ENCODE measurements around the gene C11orf21. TPM values are rescaled to one million over a fixed set of nuclear protein-coding genes. Genes with fewer than 3 reads are reported as not detected.

The C11orf21 gene
- total and polyA plus RNA-seq, 2 of the 8 experiments (the other 6 are each of a cell fraction or from before 2014, with no cell fraction given): not detected

GRCh38 chr11:2277933-2278523, 23.7 kb downstream of the C11orf21 start:
- no peak overlapping the region for H2BK20ac ChIP-seq (ENCODE audit: low read length)
- no peak overlapping the region for H3K27ac ChIP-seq (ENCODE audit: low read depth, low read length)
- H4K20me1 ChIP-seq (replicated peaks in 1 of 2; ENCODE audit: control insufficient read depth in 1 of 2, insufficient read depth in 2 of 2, low read length in 2 of 2): no peaks in the 10 kb centered on the region
- TF ChIP-seq CBX8 (IDR thresholded peaks at IDR 0.05; ENCODE audit: borderline replicate concordance, low read depth, low read length) (no peak), RNF2 (IDR thresholded peaks at IDR 0.05; ENCODE audit: borderline replicate concordance, low read depth, low read length, missing control alignments, poor library complexity, severe bottlenecking) (no peak)
- ChIA-PET POLR2A (ENCODE audit: partially characterized antibody) (no interaction called here), CTCF (ENCODE audit: partially characterized antibody) (interaction anchor here (0.6 to 6.6 kb wide), 4 partner anchors 19 to 84 kb away, joined by 3 to 26 read pairs (median 8); no protein-coding TSS in a partner anchor)
- H3K18ac ChIP-seq (ENCODE audit: extremely low read depth, low read length): peak overlapping the region; percentile 38; the same call in 1 of the 2 replicates
- H4K5ac ChIP-seq (ENCODE audit: insufficient read length, low read depth, low read length): no peak overlapping the region
- H3K4ac ChIP-seq (replicated peaks; ENCODE audit: insufficient read length, low read depth, low read length): no peak overlapping the region
- no peaks in the 10 kb centered on the region for H3K79me2 ChIP-seq (ENCODE audit: control insufficient read depth in 1 of 2, insufficient read depth in 2 of 2, low read length in 2 of 2)
- DNase-seq (ENCODE audit: low read depth in 1 of 2, low spot score in 2 of 2) (peak in 1 of 2 experiments; percentile 47), FAIRE-seq (no peak)
- H3K23ac ChIP-seq (ENCODE audit: insufficient read length): no peak overlapping the region
- H2AFZ ChIP-seq (ENCODE audit: low read length): peak overlapping the region; percentile 27; the same call in 1 of the 2 replicates
- H4K8ac ChIP-seq (ENCODE audit: extremely low read depth, insufficient read depth, low read length): no peak overlapping the region
- WGBS, 2 experiments (ENCODE audit: extremely low coverage in 1 of 2, insufficient coverage in 1 of 2, insufficient read length in 1 of 2, insufficient replicate concordance in 2 of 2, low coverage in 1 of 2, low lambda C conversion rate in 2 of 2, missing lambda C conversion rate in 1 of 2): 85% methylated on average over 6 of the region's 6 CpGs; no CpG with 5 or more reads in 1 of the 2 experiments
- no peak overlapping the region; a peak in 1 of 8 replicates for H3K4me3 ChIP-seq (ENCODE audit: extremely low read depth in 1 of 4, insufficient read depth in 2 of 4, low read depth in 3 of 4, low read length in 4 of 4)
- H2AK5ac ChIP-seq (ENCODE audit: low read depth, low read length): no peak overlapping the region
- no peak overlapping the region for H4K91ac ChIP-seq (replicated peaks; ENCODE audit: insufficient read length, low read length)
- no peak overlapping the region for H3K9ac ChIP-seq (replicated peaks in 1 of 4; ENCODE audit: extremely low read depth in 1 of 4, low read depth in 3 of 4, low read length in 3 of 4)
- H3K4me1 ChIP-seq (replicated peaks in 1 of 4; ENCODE audit: control insufficient read depth in 3 of 4, insufficient read depth in 4 of 4, low read length in 3 of 4): peaks cover 0 to 8% (median 1%) of the 10 kb centered on the region in 4 experiments; a peak in 3 of 7 replicates
- H2BK5ac ChIP-seq (ENCODE audit: low read depth, low read length): peak overlapping the region; percentile 71; the same call in 1 of the 2 replicates
- H3K36me3 ChIP-seq (ENCODE audit: control insufficient read depth in 2 of 4, insufficient read depth in 4 of 4, low read length in 3 of 4): no peaks in the 10 kb centered on the region
- H3K9me3 ChIP-seq (ENCODE audit: insufficient read depth in 2 of 2, low read depth in 1 of 2, low read length in 1 of 2): no peaks in the 10 kb centered on the region
- H2BK120ac ChIP-seq (replicated peaks; ENCODE audit: low read depth, low read length): no peak overlapping the region
- peaks cover 0 to 15% (median 11%) of the 10 kb centered on the region in 4 experiments; a peak in 6 of 7 replicates for H3K27me3 ChIP-seq (replicated peaks in 1 of 4; ENCODE audit: control insufficient read depth in 3 of 4, extremely low read depth in 1 of 4, insufficient read depth in 3 of 4, low read length in 3 of 4)
- H3K56ac ChIP-seq (replicated peaks; ENCODE audit: insufficient read length, low read depth, low read length): no peak overlapping the region
- H2BK15ac ChIP-seq (ENCODE audit: low read length): no peak overlapping the region
- no peaks in the 10 kb centered on the region for H3K79me1 ChIP-seq (ENCODE audit: low read depth, low read length)
- no peaks in the 10 kb centered on the region for H3K23me2 ChIP-seq (ENCODE audit: low read depth, low read length)
- H2BK12ac ChIP-seq (ENCODE audit: low read depth, low read length): no peak overlapping the region
- H3K14ac ChIP-seq (ENCODE audit: insufficient read length): no peak overlapping the region
- 0 out of 4 replicates have a peak overlapping the region, but pooled peaks of 1 of the 2 experiments have one; percentile 19 for H3K4me2 ChIP-seq (ENCODE audit: insufficient read depth in 1 of 2, low read depth in 2 of 2, low read length in 2 of 2)

Measured in H1 (cell line).